Activated B cell treated with CpG ODN at 0.5 μM for 24 hours (primary cell): ENCODE data around the gene GXYLT1. TPM values are rescaled to one million over a fixed set of nuclear protein-coding genes. Genes with fewer than 3 reads are reported as not detected.

Experiments
- ATAC-seq: fragments of 200-7000 bp; cut with Tn5 transposase; one replicate; pipeline ENCODE4 v1.10.0; 2021; ENCODE audit warnings: low read depth, mild to moderate bottlenecking, moderate library complexity
- CTCF ChIA-PET: fragments of 350-600 bp; sonication (Branson Sonifier 250); formaldehyde crosslinking; loops from one replicate; lab custom pipeline; 2021; ENCODE audit warnings: antibody characterized with exemption; lab: Charles Lee
- POLR2A ChIA-PET: fragments of 350-600 bp; sonication (Branson Sonifier 250); formaldehyde crosslinking; loops from one replicate; lab custom pipeline; 2021; ENCODE audit warnings: antibody characterized with exemption; lab: Charles Lee
- DNase-seq: peaks from one replicate; pipeline ENCODE4 v3.0.0; 2022
- H3K27ac Mint-ChIP-seq: one replicate; pipeline ENCODE4 v1.8.0; 2020; ENCODE audit warnings: mixed read lengths
- H3K27me3 Mint-ChIP-seq: one replicate; pipeline ENCODE4 v1.8.0; 2021; ENCODE audit warnings: mixed read lengths
- H3K36me3 Mint-ChIP-seq: one replicate; pipeline ENCODE4 v1.8.0; 2021; ENCODE audit warnings: low read depth, mixed read lengths
- H3K4me1 Mint-ChIP-seq: one replicate; pipeline ENCODE4 v1.8.0; 2021; ENCODE audit warnings: mixed read lengths
- H3K4me3 Mint-ChIP-seq: one replicate; pipeline ENCODE4 v1.8.0; 2020; ENCODE audit warnings: mild to moderate bottlenecking, mixed read lengths
- H3K9me3 Mint-ChIP-seq: one replicate; pipeline ENCODE4 v1.8.0; 2020; ENCODE audit warnings: mixed read lengths
- intact Hi-C: fragments of 100-400 bp; cut with micrococcal nuclease; formaldehyde crosslinking; loops from one replicate; pipeline ENCODE4 v1.15.1; 2024
- total RNA-seq: library from RNA; stranded (reverse); gene quantifications from 2 replicates; pipeline ENCODE4 v1.2.3, GENCODE V29; 2022
- TF ChIP-seq, protein P1 (sequence below): fragments of 200-600 bp; IDR thresholded peaks from one replicate; pipeline ENCODE4 v1.8.0; 2022; ENCODE audit warnings: antibody characterized with exemption, mild to moderate bottlenecking

Gene GXYLT1
- total RNA-seq, 1 donor from 2014 or later = 7.9 TPM

DNA sequence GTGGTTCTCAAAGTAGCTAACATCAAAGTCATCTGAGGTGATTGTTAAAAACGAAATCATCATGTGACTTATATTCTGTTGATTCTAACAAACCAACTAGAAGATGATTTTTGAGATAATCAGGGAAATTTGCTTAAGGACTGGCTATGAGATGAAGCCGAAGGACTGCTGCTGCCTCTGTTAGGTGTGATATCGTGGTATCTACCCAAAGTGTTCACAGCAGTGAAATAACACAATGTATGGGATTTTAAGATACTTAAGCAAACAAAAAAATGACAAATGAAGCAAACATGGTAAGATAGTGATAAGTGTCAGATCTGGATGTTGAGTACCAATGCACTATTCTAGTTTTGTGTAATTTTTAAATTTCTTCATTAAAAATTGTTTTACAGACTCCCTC, 59.1 kb downstream of the GXYLT1 start:
- intact Hi-C loops = no loop called here
- H3K27me3 Mint-ChIP-seq = no peaks in the 10 kb centered on the region

DNA sequence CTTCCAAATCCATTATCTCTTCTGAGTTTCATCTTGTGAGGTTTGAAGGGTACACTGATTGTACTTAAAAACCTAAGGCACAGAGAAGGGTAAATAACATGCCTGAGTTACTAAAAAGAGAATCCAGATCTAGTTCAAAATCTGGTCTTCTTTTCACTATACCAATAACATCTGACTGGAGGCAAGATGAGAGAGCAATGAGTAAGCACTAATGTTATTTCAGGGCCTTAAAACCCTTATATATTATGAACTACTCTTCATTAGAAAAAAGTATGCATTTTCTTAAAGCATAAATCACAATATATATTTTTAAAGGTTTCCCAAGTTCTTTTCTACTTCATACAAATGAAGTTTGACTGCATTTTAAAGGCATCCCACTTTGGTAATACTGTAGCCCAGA, 60.2 kb downstream of the GXYLT1 start:
- no peak overlapping the region for H3K27ac Mint-ChIP-seq
- DNase-seq (no peak), ATAC-seq (no peak)
- H3K4me3 Mint-ChIP-seq = no peak overlapping the region
- TF ChIP-seq, protein P1, sequence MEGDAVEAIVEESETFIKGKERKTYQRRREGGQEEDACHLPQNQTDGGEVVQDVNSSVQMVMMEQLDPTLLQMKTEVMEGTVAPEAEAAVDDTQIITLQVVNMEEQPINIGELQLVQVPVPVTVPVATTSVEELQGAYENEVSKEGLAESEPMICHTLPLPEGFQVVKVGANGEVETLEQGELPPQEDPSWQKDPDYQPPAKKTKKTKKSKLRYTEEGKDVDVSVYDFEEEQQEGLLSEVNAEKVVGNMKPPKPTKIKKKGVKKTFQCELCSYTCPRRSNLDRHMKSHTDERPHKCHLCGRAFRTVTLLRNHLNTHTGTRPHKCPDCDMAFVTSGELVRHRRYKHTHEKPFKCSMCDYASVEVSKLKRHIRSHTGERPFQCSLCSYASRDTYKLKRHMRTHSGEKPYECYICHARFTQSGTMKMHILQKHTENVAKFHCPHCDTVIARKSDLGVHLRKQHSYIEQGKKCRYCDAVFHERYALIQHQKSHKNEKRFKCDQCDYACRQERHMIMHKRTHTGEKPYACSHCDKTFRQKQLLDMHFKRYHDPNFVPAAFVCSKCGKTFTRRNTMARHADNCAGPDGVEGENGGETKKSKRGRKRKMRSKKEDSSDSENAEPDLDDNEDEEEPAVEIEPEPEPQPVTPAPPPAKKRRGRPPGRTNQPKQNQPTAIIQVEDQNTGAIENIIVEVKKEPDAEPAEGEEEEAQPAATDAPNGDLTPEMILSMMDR = no peak
- H3K27me3 Mint-ChIP-seq = no peaks in the 10 kb centered on the region
- intact Hi-C loops = no loop called here
- H3K4me1 Mint-ChIP-seq = peaks cover 7% of the 10 kb centered on the region
- H3K9me3 Mint-ChIP-seq = no peaks in the 10 kb centered on the region
- POLR2A ChIA-PET = no interaction called here
- H3K36me3 Mint-ChIP-seq = peaks cover 46% of the 10 kb centered on the region
- CTCF ChIA-PET = no interaction called here

More for the DNA sequence above, 59.1 kb downstream of the GXYLT1 start:
- Mint-ChIP-seq H3K27ac (no peak overlapping the region), H3K4me3 (no peak overlapping the region), H3K9me3 (no peaks in the 10 kb centered on the region), H3K4me1 (peaks cover 7% of the 10 kb centered on the region), H3K36me3 (peaks cover 50% of the 10 kb centered on the region)
- ChIA-PET POLR2A (no interaction called here), CTCF (no interaction called here)
- TF ChIP-seq, protein P1 = no peak
- DNase-seq = no peak
- no peak for ATAC-seq

DNA sequence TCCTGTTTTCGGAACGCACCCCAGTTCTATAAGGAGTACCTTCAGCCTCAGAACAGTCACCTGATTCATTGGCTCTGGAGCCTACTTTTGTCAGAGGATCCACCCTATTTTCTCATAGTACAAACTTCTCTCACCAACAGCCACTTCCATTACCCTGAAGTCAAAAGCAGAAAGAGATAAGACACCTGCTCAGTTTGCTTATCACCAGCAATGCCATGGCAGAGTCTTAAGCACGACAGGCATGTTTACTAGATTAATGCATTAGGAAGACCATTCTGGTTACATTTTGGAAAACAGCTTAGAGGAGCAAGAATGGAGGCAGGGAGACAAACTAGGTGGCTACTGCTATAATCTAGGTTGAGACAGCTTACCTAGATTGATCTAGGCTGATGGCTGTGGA, 67.7 kb downstream of the GXYLT1 start:
- ATAC-seq (no peak), DNase-seq (no peak)
- Mint-ChIP-seq H3K27me3 (no peaks in the 10 kb centered on the region), H3K36me3 (peaks cover 6% of the 10 kb centered on the region), H3K4me1 (no peaks in the 10 kb centered on the region), H3K9me3 (peaks cover 4% of the 10 kb centered on the region), H3K4me3 (no peak overlapping the region), H3K27ac (no peak overlapping the region)
- intact Hi-C loops = no loop called here
- ChIA-PET CTCF (no interaction called here), POLR2A (no interaction called here)
- TF ChIP-seq, protein P1 = no peak

DNA sequence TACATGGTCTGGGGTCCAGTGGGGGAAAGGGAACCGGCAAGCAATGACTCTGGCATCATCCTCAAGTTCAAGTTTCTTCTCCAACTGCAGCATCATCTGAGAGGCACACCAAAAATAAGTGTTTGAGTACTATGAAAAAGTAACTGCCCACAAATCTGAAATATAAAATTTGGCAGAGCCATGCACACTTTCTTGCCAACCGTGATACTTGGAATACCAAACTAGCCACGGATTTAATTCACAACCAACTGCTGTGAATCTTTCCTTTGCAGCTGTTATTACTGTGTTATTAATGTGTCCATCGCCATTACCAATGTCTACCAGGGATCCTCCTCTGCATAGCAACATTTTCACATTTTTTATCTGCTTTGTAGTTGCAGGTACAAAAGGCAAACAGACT, 74.6 kb downstream of the GXYLT1 start:
- intact Hi-C loops = no loop called here
- H3K4me3 Mint-ChIP-seq = no peak overlapping the region
- H3K36me3 Mint-ChIP-seq = no peaks in the 10 kb centered on the region
- TF ChIP-seq, protein P1 = no peak
- ChIA-PET POLR2A (no interaction called here), CTCF (no interaction called here)
- DNase-seq = no peak
- H3K4me1 Mint-ChIP-seq = no peaks in the 10 kb centered on the region
- H3K27me3 Mint-ChIP-seq = no peaks in the 10 kb centered on the region
- no peak for ATAC-seq
- H3K9me3 Mint-ChIP-seq = peaks cover 4% of the 10 kb centered on the region
- H3K27ac Mint-ChIP-seq = no peak overlapping the region

DNA sequence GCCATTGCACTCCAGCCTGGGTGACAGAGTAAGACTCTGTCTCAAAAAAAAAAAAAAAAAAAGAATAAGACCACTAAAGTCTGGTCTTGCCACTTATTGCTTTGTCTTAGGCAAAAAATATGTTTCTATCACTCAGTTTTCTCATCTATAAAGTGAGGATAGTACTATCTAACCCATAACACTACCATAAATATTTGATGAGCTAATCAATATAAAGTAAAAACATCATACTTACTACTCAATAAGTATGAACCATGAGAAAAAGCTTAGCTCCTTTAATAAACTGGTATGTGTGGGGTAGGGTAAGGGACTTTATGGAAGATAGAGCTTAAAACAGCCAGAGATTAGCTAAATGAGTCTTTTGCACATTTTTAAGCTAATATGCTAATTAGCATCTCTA, 85.5 kb downstream of the GXYLT1 start:
- Mint-ChIP-seq H3K9me3 (no peaks in the 10 kb centered on the region), H3K4me3 (no peak overlapping the region), H3K27ac (no peak overlapping the region), H3K36me3 (no peaks in the 10 kb centered on the region), H3K27me3 (peaks cover 15% of the 10 kb centered on the region), H3K4me1 (peaks cover 15% of the 10 kb centered on the region)
- TF ChIP-seq, protein P1 = no peak
- ATAC-seq (no peak), DNase-seq (no peak)
- intact Hi-C loops = loop anchor here (5.0 kb wide), 1 partner anchor 533 kb away; no protein-coding TSS in a partner anchor
- CTCF ChIA-PET = no interaction called here
- POLR2A ChIA-PET = no interaction called here
